Activated gamma-delta T cell treated with Interleukin-2 at 50 U/mL for 16 hours (primary cell): ENCODE results near the gene KCNK13.
"Not testable (repeated sequence)": the region's sequence is repeated elsewhere in the genome, so short reads cannot be mapped to it uniquely, and the experiment has no call there.

ENCODE experiments used
- DNase-seq: peaks from one replicate; pipeline ENCODE4 v3.0.0-alpha.2; 2020

Gene KCNK13

GRCh38 chr14:90200546-90200945 is 138.8 kb downstream of the KCNK13 start:
- DNase-seq, result not testable (repeated sequence)

- no peak for DNase-seq
Observed at GRCh38 chr14:90201344-90201743, 139.6 kb downstream of the KCNK13 start.

GRCh38 chr14:90204516-90204915 is 142.7 kb downstream of the KCNK13 start:
- DNase-seq, result no peak

GRCh38 chr14:90213099-90213748 is 151.4 kb downstream of the KCNK13 start:
- DNase-seq, result no peak

- no peak for DNase-seq
Observed at GRCh38 chr14:90228478-90228877, 166.7 kb downstream of the KCNK13 start.

- DNase-seq, result not testable (repeated sequence)
Observed at GRCh38 chr14:90229942-90230341, 168.1 kb downstream of the KCNK13 start.
